HepG2 (cell line): ENCODE results near the gene MCRIP2. TPM values are rescaled to one million over a fixed set of nuclear protein-coding genes. Genes with fewer than 3 reads are reported as not detected.

Experiments
- EEA1 ChIP-seq: sonication (generic); formaldehyde crosslinking; IDR thresholded peaks from 2 replicates; pipeline ENCODE4 v1.5.1; 2020; ENCODE audit warnings: mild to moderate bottlenecking, missing genetic modification reagents, borderline replicate concordance
- RNF2 ChIP-seq: fragments of 450-650 bp; conservative IDR thresholded peaks from 2 replicates; pipeline ENCODE4 v1.6.1; 2016; ENCODE audit warnings: low read depth
- WIZ ChIP-seq: sonication (generic); formaldehyde crosslinking; IDR thresholded peaks from 2 replicates; pipeline ENCODE4 v1.5.1; 2020; ENCODE audit warnings: mild to moderate bottlenecking, missing genetic modification reagents
- ZNF441 ChIP-seq: sonication (generic); formaldehyde crosslinking; IDR thresholded peaks from 2 replicates; pipeline ENCODE4 v1.7.0; 2021; ENCODE audit warnings: missing genetic modification reagents, borderline replicate concordance
- ZNF605 ChIP-seq: sonication (generic); formaldehyde crosslinking; IDR thresholded peaks from 2 replicates; pipeline ENCODE4 v1.8.0; 2022; ENCODE audit warnings: mild to moderate bottlenecking, missing genetic modification reagents
- ZNF777 ChIP-seq: sonication (generic); formaldehyde crosslinking; IDR thresholded peaks from 2 replicates; pipeline ENCODE4 v1.4.0; 2020; ENCODE audit warnings: missing genetic modification reagents
- polyA plus RNA-seq, 8 experiments: library from polyadenylated mRNA; depleted of rRNA in 3 of 8; stranded (reverse) in 7 of 8; unstranded in 1 of 8; fragments of >200 nt; fragmentation: Illumina TruSeq in 4 of 8; extraction: Trizol in 4 of 8; gene quantifications; 2 replicates each; pipeline versions ENCODE4 v1.2.1 to v1.2.3, GENCODE V29; 2011 to 2016; ENCODE audit warnings: low read depth in 4 of 8, missing spikeins in 1 of 8, mixed read lengths in 1 of 8; ENCODE audit not compliant: insufficient read depth in 1 of 8
- total RNA-seq, 5 experiments: library from RNA; depleted of rRNA; stranded (reverse); fragments of >200 nt; fragmentation: Illumina TruSeq; extraction: Trizol; gene quantifications; 2 replicates each; pipeline ENCODE4 v1.2.3, GENCODE V29; 2016; ENCODE audit warnings: low read depth in 1 of 5
- TF ChIP-seq, protein P1 (sequence below), 2 experiments: fragments of 450-650 bp in 1 of 2; sonication (generic) in 1 of 2; formaldehyde crosslinking in 1 of 2; IDR thresholded peaks; 2 replicates each; pipeline versions ENCODE4 v1.6.1 to v1.8.0; 2016 to 2022; ENCODE audit warnings: antibody characterized with exemption in 1 of 2, mild to moderate bottlenecking in 1 of 2, missing genetic modification reagents in 1 of 2
- TF ChIP-seq, protein P2 (sequence below): sonication (generic); formaldehyde crosslinking; IDR thresholded peaks from 2 replicates; pipeline ENCODE4 v1.4.0; 2020; ENCODE audit warnings: missing genetic modification reagents, borderline replicate concordance
- TF ChIP-seq, protein P3 (sequence below): sonication (generic); formaldehyde crosslinking; IDR thresholded peaks from 2 replicates; pipeline ENCODE4 v1.9.0; 2021; ENCODE audit warnings: mild to moderate bottlenecking, missing genetic modification reagents

MCRIP2 gene
- total and polyA plus RNA-seq, 2 of the 13 experiments (the other 11 are each of a cell fraction or from before 2014, with no cell fraction given), result 39.6 to 76.7 TPM

DNA sequence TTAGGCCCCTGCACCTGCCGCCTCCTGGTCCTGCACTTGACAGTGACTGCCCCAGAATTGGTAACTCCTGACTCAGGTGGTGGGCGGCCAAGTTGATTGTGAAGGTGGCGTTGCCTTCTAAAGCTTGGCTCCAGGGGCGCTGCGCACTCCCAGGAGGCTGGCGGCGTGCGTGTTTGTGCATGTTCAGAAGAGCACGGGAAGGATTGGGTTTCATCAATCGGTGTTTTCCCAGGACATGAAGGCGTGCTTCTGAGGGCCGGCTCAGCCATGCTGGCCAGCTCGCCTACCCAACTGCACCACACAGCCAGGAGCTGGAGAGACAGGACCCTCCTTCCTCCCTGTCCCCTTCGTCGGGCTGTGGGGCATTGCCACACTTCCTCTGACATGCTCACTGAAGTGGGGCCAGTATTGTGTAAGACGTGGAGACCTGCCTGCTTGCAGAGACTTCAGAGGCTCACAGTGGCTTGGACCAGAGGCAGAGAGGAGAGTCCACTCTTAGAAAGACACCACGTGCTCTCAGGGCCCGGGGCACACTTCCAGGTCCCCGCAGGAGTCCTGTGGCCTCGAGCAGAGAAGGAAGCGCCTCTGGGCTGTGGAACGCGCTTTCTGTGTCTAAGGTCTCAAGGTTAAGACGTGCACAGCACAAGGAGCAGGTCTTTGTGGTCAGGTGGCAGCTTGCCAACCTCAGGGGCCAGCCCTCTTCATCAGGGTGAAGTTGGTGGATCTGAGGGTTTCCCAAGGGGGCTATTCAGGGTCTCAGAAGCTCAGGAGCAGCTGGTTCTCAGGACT, 48.9 kb upstream of the MCRIP2 start (continued):
- TF ChIP-seq, protein P1, sequence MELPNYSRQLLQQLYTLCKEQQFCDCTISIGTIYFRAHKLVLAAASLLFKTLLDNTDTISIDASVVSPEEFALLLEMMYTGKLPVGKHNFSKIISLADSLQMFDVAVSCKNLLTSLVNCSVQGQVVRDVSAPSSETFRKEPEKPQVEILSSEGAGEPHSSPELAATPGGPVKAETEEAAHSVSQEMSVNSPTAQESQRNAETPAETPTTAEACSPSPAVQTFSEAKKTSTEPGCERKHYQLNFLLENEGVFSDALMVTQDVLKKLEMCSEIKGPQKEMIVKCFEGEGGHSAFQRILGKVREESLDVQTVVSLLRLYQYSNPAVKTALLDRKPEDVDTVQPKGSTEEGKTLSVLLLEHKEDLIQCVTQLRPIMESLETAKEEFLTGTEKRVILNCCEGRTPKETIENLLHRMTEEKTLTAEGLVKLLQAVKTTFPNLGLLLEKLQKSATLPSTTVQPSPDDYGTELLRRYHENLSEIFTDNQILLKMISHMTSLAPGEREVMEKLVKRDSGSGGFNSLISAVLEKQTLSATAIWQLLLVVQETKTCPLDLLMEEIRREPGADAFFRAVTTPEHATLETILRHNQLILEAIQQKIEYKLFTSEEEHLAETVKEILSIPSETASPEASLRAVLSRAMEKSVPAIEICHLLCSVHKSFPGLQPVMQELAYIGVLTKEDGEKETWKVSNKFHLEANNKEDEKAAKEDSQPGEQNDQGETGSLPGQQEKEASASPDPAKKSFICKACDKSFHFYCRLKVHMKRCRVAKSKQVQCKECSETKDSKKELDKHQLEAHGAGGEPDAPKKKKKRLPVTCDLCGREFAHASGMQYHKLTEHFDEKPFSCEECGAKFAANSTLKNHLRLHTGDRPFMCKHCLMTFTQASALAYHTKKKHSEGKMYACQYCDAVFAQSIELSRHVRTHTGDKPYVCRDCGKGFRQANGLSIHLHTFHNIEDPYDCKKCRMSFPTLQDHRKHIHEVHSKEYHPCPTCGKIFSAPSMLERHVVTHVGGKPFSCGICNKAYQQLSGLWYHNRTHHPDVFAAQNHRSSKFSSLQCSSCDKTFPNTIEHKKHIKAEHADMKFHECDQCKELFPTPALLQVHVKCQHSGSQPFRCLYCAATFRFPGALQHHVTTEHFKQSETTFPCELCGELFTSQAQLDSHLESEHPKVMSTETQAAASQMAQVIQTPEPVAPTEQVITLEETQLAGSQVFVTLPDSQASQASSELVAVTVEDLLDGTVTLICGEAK (IDR thresholded peaks at IDR 0.05), result no peak
- TF ChIP-seq, protein P1 (CRISPR knock-in tag; IDR thresholded peaks at IDR 0.05), result peak; percentile 21; the same call in 1 of the 2 replicates
- 0 out of 2 replicates have a peak, but pooled peaks have one; percentile 25 for TF ChIP-seq RNF2
- TF ChIP-seq, protein P2, sequence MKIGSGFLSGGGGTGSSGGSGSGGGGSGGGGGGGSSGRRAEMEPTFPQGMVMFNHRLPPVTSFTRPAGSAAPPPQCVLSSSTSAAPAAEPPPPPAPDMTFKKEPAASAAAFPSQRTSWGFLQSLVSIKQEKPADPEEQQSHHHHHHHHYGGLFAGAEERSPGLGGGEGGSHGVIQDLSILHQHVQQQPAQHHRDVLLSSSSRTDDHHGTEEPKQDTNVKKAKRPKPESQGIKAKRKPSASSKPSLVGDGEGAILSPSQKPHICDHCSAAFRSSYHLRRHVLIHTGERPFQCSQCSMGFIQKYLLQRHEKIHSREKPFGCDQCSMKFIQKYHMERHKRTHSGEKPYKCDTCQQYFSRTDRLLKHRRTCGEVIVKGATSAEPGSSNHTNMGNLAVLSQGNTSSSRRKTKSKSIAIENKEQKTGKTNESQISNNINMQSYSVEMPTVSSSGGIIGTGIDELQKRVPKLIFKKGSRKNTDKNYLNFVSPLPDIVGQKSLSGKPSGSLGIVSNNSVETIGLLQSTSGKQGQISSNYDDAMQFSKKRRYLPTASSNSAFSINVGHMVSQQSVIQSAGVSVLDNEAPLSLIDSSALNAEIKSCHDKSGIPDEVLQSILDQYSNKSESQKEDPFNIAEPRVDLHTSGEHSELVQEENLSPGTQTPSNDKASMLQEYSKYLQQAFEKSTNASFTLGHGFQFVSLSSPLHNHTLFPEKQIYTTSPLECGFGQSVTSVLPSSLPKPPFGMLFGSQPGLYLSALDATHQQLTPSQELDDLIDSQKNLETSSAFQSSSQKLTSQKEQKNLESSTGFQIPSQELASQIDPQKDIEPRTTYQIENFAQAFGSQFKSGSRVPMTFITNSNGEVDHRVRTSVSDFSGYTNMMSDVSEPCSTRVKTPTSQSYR (CRISPR knock-in tag), result no peak
- TF ChIP-seq EEA1 (CRISPR knock-in tag), result no peak
- 0 out of 2 replicates have a peak, but pooled peaks have one; percentile 35 for TF ChIP-seq ZNF441 (CRISPR knock-in tag)
- TF ChIP-seq, protein P3, sequence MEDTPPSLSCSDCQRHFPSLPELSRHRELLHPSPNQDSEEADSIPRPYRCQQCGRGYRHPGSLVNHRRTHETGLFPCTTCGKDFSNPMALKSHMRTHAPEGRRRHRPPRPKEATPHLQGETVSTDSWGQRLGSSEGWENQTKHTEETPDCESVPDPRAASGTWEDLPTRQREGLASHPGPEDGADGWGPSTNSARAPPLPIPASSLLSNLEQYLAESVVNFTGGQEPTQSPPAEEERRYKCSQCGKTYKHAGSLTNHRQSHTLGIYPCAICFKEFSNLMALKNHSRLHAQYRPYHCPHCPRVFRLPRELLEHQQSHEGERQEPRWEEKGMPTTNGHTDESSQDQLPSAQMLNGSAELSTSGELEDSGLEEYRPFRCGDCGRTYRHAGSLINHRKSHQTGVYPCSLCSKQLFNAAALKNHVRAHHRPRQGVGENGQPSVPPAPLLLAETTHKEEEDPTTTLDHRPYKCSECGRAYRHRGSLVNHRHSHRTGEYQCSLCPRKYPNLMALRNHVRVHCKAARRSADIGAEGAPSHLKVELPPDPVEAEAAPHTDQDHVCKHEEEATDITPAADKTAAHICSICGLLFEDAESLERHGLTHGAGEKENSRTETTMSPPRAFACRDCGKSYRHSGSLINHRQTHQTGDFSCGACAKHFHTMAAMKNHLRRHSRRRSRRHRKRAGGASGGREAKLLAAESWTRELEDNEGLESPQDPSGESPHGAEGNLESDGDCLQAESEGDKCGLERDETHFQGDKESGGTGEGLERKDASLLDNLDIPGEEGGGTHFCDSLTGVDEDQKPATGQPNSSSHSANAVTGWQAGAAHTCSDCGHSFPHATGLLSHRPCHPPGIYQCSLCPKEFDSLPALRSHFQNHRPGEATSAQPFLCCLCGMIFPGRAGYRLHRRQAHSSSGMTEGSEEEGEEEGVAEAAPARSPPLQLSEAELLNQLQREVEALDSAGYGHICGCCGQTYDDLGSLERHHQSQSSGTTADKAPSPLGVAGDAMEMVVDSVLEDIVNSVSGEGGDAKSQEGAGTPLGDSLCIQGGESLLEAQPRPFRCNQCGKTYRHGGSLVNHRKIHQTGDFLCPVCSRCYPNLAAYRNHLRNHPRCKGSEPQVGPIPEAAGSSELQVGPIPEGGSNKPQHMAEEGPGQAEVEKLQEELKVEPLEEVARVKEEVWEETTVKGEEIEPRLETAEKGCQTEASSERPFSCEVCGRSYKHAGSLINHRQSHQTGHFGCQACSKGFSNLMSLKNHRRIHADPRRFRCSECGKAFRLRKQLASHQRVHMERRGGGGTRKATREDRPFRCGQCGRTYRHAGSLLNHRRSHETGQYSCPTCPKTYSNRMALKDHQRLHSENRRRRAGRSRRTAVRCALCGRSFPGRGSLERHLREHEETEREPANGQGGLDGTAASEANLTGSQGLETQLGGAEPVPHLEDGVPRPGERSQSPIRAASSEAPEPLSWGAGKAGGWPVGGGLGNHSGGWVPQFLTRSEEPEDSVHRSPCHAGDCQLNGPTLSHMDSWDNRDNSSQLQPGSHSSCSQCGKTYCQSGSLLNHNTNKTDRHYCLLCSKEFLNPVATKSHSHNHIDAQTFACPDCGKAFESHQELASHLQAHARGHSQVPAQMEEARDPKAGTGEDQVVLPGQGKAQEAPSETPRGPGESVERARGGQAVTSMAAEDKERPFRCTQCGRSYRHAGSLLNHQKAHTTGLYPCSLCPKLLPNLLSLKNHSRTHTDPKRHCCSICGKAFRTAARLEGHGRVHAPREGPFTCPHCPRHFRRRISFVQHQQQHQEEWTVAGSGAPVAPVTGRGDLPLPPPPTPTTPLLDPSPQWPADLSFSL (CRISPR knock-in tag), result no peak
- peak; percentile 59; the same call in 1 of the 2 replicates for TF ChIP-seq ZNF605 (CRISPR knock-in tag)
- TF ChIP-seq ZNF777 (CRISPR knock-in tag), result no peak
- TF ChIP-seq WIZ (CRISPR knock-in tag), result no peak
